CD4-positive, alpha-beta T cell treated with Interferon alpha-2 for 1 hour (primary cell): ENCODE results near the gene SAFB2.

Experiments
- DNase-seq, 2 donors: peaks; one replicate each; pipeline ENCODE4 v3.0.0-alpha.2; 2020 to 2022

The SAFB2 gene

DNA sequence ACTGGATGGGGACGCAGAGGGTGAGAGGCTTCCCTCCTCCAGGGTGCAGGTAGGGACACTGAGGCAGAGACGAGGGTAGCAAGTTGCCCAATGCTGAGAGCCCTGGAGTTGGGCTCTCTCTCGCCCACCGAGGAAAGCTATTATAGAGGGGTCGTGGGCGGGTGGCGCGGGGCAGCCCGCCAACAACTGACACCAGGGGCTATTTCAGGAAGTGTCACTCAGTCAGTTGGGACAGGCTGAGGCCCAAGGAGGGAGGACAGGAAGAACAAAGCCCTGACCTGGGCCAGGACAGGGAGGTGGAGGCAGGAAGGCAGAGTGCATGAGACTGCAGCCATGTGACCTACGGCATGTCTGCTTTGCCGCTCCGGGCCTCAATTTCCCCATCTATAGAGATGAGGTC lies 84.7 kb downstream of the SAFB2 start:
- DNase-seq, result no peak
